ENCODE measurements around the gene PGAM2.

PGAM2 gene

GRCh38 chr7:44065431-44066110 lies at the start of gene PGAM2:
PGAM2 (minus strand) TSS chr7:44065567; CDS start chr7:44065529, 38 bp downstream.
- no peak for DNase-seq

GRCh38 chr7:44114586-44115310 lies 49.4 kb upstream of the PGAM2 start:
- no peak for DNase-seq

- DNase-seq, result no peak
Observed at GRCh38 chr7:44113764-44114354, 48.5 kb upstream of the PGAM2 start.

- DNase-seq, result no peak
Observed at GRCh38 chr7:44112997-44113763, 47.8 kb upstream of the PGAM2 start.

- DNase-seq, result no peak
Observed at GRCh38 chr7:44112231-44112996, 47.0 kb upstream of the PGAM2 start.

GRCh38 chr7:44111761-44112160 lies 46.4 kb upstream of the PGAM2 start:
- no peak for DNase-seq

- DNase-seq, result no peak
Observed at GRCh38 chr7:44110719-44111635, 45.6 kb upstream of the PGAM2 start.

- no peak for DNase-seq
Observed at GRCh38 chr7:44109991-44110390, 44.6 kb upstream of the PGAM2 start.

GRCh38 chr7:44108768-44109750 lies 43.7 kb upstream of the PGAM2 start:
- no peak for DNase-seq

GRCh38 chr7:44107961-44108767 lies 42.8 kb upstream of the PGAM2 start:
- DNase-seq, result no peak

- no peak for DNase-seq
Observed at GRCh38 chr7:44107116-44107960, 42.0 kb upstream of the PGAM2 start.

- DNase-seq, result no peak
Observed at GRCh38 chr7:44106311-44107065, 41.1 kb upstream of the PGAM2 start.

GRCh38 chr7:44105832-44106231 lies 40.5 kb upstream of the PGAM2 start:
- DNase-seq, result no peak

- no peak for DNase-seq
Observed at GRCh38 chr7:44104860-44105771, 39.7 kb upstream of the PGAM2 start.

- peak; percentile 21 to 42 for DNase-seq
Observed at GRCh38 chr7:44103923-44104859, 38.8 kb upstream of the PGAM2 start, which contains the start of gene AEBP1. AEBP1 (plus strand) TSS chr7:44104345; CDS start chr7:44104666, 321 bp downstream.

Measured in CD4-positive, alpha-beta T cell treated with Interleukin-1 beta for 1 hour (primary cell).